ENCODE results near the gene ATF3. TPM values are rescaled to one million over a fixed set of nuclear protein-coding genes. Genes with fewer than 3 reads are reported as not detected.

ATF3 gene
- total and polyA plus RNA-seq, 2 donors (not counting 1 experiment from before 2014, with no cell fraction given): 33.8 to 35.7 TPM

DNA sequence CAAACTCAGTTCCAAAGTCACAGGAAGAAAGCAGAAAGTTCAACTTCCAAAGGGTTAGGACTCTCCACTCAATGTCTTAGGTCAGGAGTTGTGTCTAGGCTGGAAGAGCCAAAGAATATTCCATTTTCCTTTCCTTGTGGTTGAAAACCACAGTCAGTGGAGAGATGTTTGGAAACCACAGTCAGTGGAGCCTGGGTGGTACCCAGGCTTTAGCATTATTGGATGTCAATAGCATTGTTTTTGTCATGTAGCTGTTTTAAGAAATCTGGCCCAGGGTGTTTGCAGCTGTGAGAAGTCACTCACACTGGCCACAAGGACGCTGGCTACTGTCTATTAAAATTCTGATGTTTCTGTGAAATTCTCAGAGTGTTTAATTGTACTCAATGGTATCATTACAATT lies 11.7 kb downstream of the ATF3 start:
- Histone ChIP-seq H3K27me3 (ENCODE audit: control insufficient read depth, insufficient read depth, low read length) (peaks cover 1% of the 10 kb centered on the region), H3K4me3 (replicated peaks in 1 of 4; ENCODE audit: control extremely low read depth in 1 of 4, insufficient read depth in 1 of 4, low read depth in 3 of 4, low read length in 4 of 4) (no peak overlapping the region), H4K20me1 (ENCODE audit: control insufficient read depth, extremely low read depth, insufficient read depth, low read length) (no peaks in the 10 kb centered on the region), H2AFZ (ENCODE audit: low read length) (no peak overlapping the region), H3K4me1 (ENCODE audit: control insufficient read depth, extremely low read depth, insufficient read depth, low read length) (no peaks in the 10 kb centered on the region), H3K36me3 (ENCODE audit: control insufficient read depth, insufficient read depth, low read length) (peaks cover 17% of the 10 kb centered on the region), H3K9ac (ENCODE audit: insufficient read depth, low read length) (no peak overlapping the region), H3K79me2 (ENCODE audit: control insufficient read depth, insufficient read depth, low read length) (no peaks in the 10 kb centered on the region), H3K4me2 (ENCODE audit: extremely low read depth, insufficient read depth, low read length) (no peak overlapping the region), H3K27ac (ENCODE audit: insufficient read depth, low read length) (no peak overlapping the region), H3K9me3 (ENCODE audit: control insufficient read depth, insufficient read depth, low read depth, low read length) (no peaks in the 10 kb centered on the region)
- DNase-seq (ENCODE audit: low read depth in 2 of 2): no peak
- TF ChIP-seq EZH2 (IDR thresholded peaks at IDR 0.05; ENCODE audit: low read length, missing control alignments): no peak
- no peak for TF ChIP-seq CTCF (conservative IDR thresholded peaks at IDR 0.05 in 1 of 2, IDR thresholded peaks at IDR 0.05 in 1 of 2; ENCODE audit: low read depth in 1 of 2, low read length in 2 of 2)

GRCh38 chr1:212621043-212621948 lies 12.7 kb downstream of the ATF3 start:
- Histone ChIP-seq H3K9ac (ENCODE audit: insufficient read depth, low read length) (no peak overlapping the region), H3K4me2 (ENCODE audit: extremely low read depth, insufficient read depth, low read length) (no peak overlapping the region)

GRCh38 chr1:212621949-212622305 lies 13.4 kb downstream of the ATF3 start:
- H3K36me3 ChIP-seq (ENCODE audit: control insufficient read depth, insufficient read depth, low read length): peaks cover 11% of the 10 kb centered on the region
- peaks cover 7% of the 10 kb centered on the region for H3K27me3 ChIP-seq (ENCODE audit: control insufficient read depth, insufficient read depth, low read length)
- no peak overlapping the region for H3K4me2 ChIP-seq (ENCODE audit: extremely low read depth, insufficient read depth, low read length)
- no peak overlapping the region for H2AFZ ChIP-seq (ENCODE audit: low read length)
- H3K27ac ChIP-seq (ENCODE audit: insufficient read depth, low read length): no peak overlapping the region
- H3K79me2 ChIP-seq (ENCODE audit: control insufficient read depth, insufficient read depth, low read length): no peaks in the 10 kb centered on the region
- H3K9ac ChIP-seq (ENCODE audit: insufficient read depth, low read length): no peak overlapping the region
- no peaks in the 10 kb centered on the region for H4K20me1 ChIP-seq (ENCODE audit: control insufficient read depth, extremely low read depth, insufficient read depth, low read length)
- DNase-seq (ENCODE audit: low read depth in 2 of 2): no peak
- H3K4me3 ChIP-seq (replicated peaks in 1 of 4; ENCODE audit: control extremely low read depth in 1 of 4, insufficient read depth in 1 of 4, low read depth in 3 of 4, low read length in 4 of 4): no peak overlapping the region
- TF ChIP-seq EZH2 (IDR thresholded peaks at IDR 0.05; ENCODE audit: low read length, missing control alignments) (no peak), CTCF (conservative IDR thresholded peaks at IDR 0.05 in 1 of 2, IDR thresholded peaks at IDR 0.05 in 1 of 2; ENCODE audit: low read depth in 1 of 2, low read length in 2 of 2) (no peak)
- H3K9me3 ChIP-seq (ENCODE audit: control insufficient read depth, insufficient read depth, low read depth, low read length): no peaks in the 10 kb centered on the region
- H3K4me1 ChIP-seq (ENCODE audit: control insufficient read depth, extremely low read depth, insufficient read depth, low read length): no peaks in the 10 kb centered on the region

More at GRCh38 chr1:212621043-212621948, 12.7 kb downstream of the ATF3 start:
- no peak for TF ChIP-seq EZH2 (IDR thresholded peaks at IDR 0.05; ENCODE audit: low read length, missing control alignments)
- no peak for TF ChIP-seq CTCF (conservative IDR thresholded peaks at IDR 0.05 in 1 of 2, IDR thresholded peaks at IDR 0.05 in 1 of 2; ENCODE audit: low read depth in 1 of 2, low read length in 2 of 2)
- Histone ChIP-seq H3K27me3 (ENCODE audit: control insufficient read depth, insufficient read depth, low read length) (peaks cover 5% of the 10 kb centered on the region), H3K4me3 (replicated peaks in 1 of 4; ENCODE audit: control extremely low read depth in 1 of 4, insufficient read depth in 1 of 4, low read depth in 3 of 4, low read length in 4 of 4) (no peak overlapping the region), H4K20me1 (ENCODE audit: control insufficient read depth, extremely low read depth, insufficient read depth, low read length) (no peaks in the 10 kb centered on the region), H3K4me1 (ENCODE audit: control insufficient read depth, extremely low read depth, insufficient read depth, low read length) (no peaks in the 10 kb centered on the region), H3K27ac (ENCODE audit: insufficient read depth, low read length) (no peak overlapping the region), H2AFZ (ENCODE audit: low read length) (no peak overlapping the region), H3K36me3 (ENCODE audit: control insufficient read depth, insufficient read depth, low read length) (peaks cover 13% of the 10 kb centered on the region), H3K79me2 (ENCODE audit: control insufficient read depth, insufficient read depth, low read length) (no peaks in the 10 kb centered on the region), H3K9me3 (ENCODE audit: control insufficient read depth, insufficient read depth, low read depth, low read length) (no peaks in the 10 kb centered on the region)
- DNase-seq (ENCODE audit: low read depth in 2 of 2): no peak
